Epithelial cell of proximal tubule (primary cell): ENCODE results near the gene SAXO2. TPM values are rescaled to one million over a fixed set of nuclear protein-coding genes. Genes with fewer than 3 reads are reported as not detected.
"Not testable (repeated sequence)": the region's sequence is repeated elsewhere in the genome, so short reads cannot be mapped to it uniquely, and the experiment has no call there.

ENCODE experiments used
- DNase-seq: peaks from one replicate; pipeline ENCODE4 v3.0.0-alpha.2; 2011; ENCODE audit warnings: low read depth
- H3K4me3 ChIP-seq: 2 replicates; pipeline ENCODE4 v1.5.1; 2011; ENCODE audit warnings: low read depth, mild to moderate bottlenecking, low read length
- total RNA-seq: library from RNA; depleted of rRNA; stranded (reverse); fragments of >200 nt; gene quantifications from 2 replicates; pipeline ENCODE4 v1.2.3, GENCODE V29; 2015
- TF ChIP-seq, protein P1 (sequence below): conservative IDR thresholded peaks from 2 replicates; pipeline ENCODE4 v1.5.1; 2012; ENCODE audit warnings: low read depth, mild to moderate bottlenecking, low read length

Gene SAXO2
- total RNA-seq, 1 donor from 2014 or later: 0.12 TPM

- TF ChIP-seq, protein P1, sequence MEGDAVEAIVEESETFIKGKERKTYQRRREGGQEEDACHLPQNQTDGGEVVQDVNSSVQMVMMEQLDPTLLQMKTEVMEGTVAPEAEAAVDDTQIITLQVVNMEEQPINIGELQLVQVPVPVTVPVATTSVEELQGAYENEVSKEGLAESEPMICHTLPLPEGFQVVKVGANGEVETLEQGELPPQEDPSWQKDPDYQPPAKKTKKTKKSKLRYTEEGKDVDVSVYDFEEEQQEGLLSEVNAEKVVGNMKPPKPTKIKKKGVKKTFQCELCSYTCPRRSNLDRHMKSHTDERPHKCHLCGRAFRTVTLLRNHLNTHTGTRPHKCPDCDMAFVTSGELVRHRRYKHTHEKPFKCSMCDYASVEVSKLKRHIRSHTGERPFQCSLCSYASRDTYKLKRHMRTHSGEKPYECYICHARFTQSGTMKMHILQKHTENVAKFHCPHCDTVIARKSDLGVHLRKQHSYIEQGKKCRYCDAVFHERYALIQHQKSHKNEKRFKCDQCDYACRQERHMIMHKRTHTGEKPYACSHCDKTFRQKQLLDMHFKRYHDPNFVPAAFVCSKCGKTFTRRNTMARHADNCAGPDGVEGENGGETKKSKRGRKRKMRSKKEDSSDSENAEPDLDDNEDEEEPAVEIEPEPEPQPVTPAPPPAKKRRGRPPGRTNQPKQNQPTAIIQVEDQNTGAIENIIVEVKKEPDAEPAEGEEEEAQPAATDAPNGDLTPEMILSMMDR: no peak
- no peak for DNase-seq
- no peak overlapping the region for H3K4me3 ChIP-seq
Measured at GRCh38 chr15:82275410-82275809, 12.8 kb downstream of the SAXO2 start.

- DNase-seq, H3K4me3 ChIP-seq: not testable (repeated sequence)
- TF ChIP-seq, protein P1: peak; percentile 34
Measured at GRCh38 chr15:82281276-82281675, 18.7 kb downstream of the SAXO2 start.

- DNase-seq, H3K4me3 ChIP-seq: not testable (repeated sequence)
- TF ChIP-seq, protein P1: peak; percentile 5
Measured at GRCh38 chr15:82282386-82282785, 19.8 kb downstream of the SAXO2 start.

DNA sequence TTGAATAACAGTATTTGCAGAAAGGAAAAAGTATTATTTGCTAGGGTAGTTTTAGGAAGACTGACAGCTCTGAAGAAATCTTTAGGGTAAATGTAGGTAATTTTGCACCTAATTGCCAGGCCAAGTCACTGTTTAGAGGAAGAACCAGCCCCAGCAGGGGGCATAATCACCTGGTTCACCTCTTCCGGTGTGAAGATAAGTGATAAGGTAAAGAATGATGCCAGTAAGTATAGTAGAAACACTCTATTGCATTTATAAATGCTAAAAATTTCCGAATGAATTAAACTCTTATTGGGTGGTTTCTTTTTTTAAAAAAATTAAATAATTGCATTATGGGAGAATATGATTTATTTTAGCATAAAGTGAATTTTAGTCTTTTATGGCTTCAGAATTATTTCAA, 21.8 kb downstream of the SAXO2 start:
- H3K4me3 ChIP-seq, DNase-seq: not testable (repeated sequence)

GRCh38 chr15:82286475-82286874, 23.9 kb downstream of the SAXO2 start:
- H3K4me3 ChIP-seq, DNase-seq: not testable (repeated sequence)

DNA sequence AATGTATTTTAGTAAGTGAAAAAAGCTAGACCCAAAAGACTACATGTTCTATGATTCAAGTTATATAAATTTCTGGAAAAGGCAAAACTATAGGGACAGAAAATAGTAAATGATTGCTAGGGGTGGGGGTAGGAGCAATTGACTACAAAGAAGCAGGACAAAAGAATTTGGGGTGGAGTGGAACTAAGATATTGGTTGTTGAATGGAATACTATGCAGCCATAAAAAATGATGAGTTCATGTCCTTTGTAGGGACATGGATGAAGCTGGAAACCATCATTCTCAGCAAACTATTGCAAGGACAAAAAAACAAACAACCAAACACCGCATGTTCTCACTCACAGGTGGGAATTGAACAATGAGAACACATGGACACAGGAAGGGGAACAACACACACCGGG, 25.6 kb downstream of the SAXO2 start:
- DNase-seq: not testable (repeated sequence)

GRCh38 chr15:82292271-82292670, 29.7 kb downstream of the SAXO2 start:
- TF ChIP-seq, protein P1: no peak
- no peak for DNase-seq
- H3K4me3 ChIP-seq: no peak overlapping the region

More for the DNA sequence above, 25.6 kb downstream of the SAXO2 start:
- H3K4me3 ChIP-seq: not testable (repeated sequence)

- TF ChIP-seq, protein P1: no peak
- DNase-seq: no peak
- H3K4me3 ChIP-seq: no peak overlapping the region
Measured at GRCh38 chr15:82294061-82294690, 31.6 kb downstream of the SAXO2 start.
